DLD1 (cell line): ENCODE results near the gene ZNF148.

ENCODE experiments used
- in situ Hi-C: cut with HindIII; loops from 2 replicates; pipeline ENCODE4 v1.10.0; 2017; ENCODE audit warnings: low sequenced_read_pairs

ZNF148 gene

DNA sequence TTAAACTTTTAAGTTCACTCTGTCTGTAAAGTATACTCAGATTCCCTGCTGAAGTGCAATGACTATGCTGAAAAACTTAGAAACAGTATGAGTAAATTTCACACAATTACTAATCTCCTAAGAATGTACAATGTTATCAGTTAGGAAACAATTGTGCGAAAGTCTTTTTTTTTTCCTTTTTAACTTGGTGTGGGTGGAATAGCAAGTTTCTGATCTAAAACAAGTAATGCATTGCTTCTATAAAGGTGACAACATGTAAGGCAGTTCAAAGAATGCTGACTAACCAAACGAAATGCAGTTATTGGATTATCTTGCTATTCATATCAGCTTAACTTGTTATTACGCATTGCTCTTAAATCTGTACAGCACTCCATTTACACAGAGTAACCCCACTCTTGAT is 143.2 kb downstream of the ZNF148 start:
- in situ Hi-C loops, result no loop called here

GRCh38 chr3:125229707-125230106 is 145.4 kb downstream of the ZNF148 start:
- in situ Hi-C loops, result no loop called here

DNA sequence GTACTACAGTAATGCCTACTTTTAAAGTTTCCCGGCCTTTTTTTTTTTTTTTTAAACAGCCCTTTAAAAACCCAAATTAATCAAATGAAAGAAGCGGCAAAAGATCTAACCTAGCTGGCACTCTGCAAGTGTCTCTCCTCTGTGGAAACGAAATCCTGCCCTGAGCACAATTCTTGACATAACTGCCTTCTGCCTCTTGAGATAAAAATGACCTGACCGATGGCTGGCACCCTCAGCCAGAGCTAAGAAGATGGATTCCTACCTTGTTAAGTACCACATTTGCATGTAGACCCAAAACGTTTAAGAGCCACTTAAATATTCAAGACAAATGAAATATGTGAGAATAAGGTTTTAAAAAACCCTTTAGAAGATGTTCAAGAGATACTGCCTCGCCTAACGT is 146.0 kb downstream of the ZNF148 start:
- in situ Hi-C loops, result no loop called here

- in situ Hi-C loops, result loop anchor here (25.0 kb wide), 1 partner anchor 460 kb away; no protein-coding TSS in a partner anchor
These were observed 153.3 kb downstream of the ZNF148 start for GRCh38 chr3:125221831-125222230.

GRCh38 chr3:125220727-125221429 is 154.2 kb downstream of the ZNF148 start:
- in situ Hi-C loops, result loop anchor here (25.0 kb wide), 1 partner anchor 459 kb away; no protein-coding TSS in a partner anchor

DNA sequence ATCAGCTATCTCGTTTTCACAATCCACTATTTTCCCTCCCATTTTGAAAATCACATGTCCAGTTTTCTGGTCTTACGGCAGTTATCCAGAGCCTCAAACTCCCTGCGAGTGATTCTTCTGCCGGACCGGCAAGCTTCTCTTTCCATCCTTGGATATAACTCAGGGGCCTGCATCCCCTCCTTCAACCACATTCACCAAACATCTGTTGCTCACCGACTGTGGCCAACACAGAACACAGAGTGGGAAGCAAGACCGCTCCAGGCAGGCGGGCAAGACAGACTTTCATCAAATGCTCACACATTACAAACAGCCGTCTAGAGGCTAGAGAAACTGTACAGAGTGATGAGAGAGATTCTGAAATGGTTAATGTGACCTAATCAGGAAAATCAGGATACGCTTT is 154.9 kb downstream of the ZNF148 start:
- in situ Hi-C loops, result loop anchor here (25.0 kb wide), 1 partner anchor 458 kb away; no protein-coding TSS in a partner anchor

DNA sequence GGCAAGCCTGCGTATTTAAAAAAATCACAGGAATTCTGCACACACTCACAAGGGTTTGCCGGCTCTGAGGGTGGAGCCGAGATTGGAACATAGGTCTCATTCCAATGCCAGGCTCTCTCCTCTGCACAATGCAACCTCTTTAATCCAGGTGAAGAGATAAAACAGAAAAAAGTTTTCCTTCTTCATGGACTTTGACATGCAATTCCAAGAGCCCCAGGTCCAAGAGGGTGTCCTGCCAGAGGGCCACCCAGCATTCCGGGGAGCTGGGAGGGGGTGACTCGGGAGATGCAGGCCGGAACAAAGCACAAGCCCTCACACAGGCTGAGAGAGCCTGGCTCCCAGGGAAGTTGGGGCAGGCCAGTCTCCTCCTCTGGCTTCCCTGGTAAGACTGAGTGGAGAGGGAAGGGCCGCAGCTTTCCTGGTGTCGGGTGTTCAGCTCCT is 155.8 kb downstream of the ZNF148 start:
- in situ Hi-C loops, result loop anchor here (25.0 kb wide), 1 partner anchor 457 kb away; no protein-coding TSS in a partner anchor

DNA sequence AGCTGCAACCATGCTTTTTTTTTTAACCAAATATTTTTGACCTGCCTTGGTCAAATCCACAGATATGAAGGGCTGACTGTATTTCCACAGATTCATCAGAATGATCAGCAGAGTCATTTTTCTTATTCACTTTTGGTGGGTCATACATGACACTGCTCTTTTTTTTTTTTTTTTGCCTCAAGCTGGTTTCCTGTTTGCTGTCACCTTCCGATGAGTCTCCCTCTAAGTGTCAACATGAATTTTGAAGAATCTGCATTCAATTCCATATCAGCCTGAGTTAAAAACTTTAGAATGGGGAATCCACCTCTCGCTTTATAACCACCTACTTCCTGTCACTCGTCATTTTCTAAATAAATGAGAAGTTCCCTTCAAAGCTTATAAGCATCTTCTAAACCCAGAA is 160.4 kb downstream of the ZNF148 start:
- in situ Hi-C loops, result loop anchor here (25.0 kb wide), 1 partner anchor 452 kb away; no protein-coding TSS in a partner anchor

DNA sequence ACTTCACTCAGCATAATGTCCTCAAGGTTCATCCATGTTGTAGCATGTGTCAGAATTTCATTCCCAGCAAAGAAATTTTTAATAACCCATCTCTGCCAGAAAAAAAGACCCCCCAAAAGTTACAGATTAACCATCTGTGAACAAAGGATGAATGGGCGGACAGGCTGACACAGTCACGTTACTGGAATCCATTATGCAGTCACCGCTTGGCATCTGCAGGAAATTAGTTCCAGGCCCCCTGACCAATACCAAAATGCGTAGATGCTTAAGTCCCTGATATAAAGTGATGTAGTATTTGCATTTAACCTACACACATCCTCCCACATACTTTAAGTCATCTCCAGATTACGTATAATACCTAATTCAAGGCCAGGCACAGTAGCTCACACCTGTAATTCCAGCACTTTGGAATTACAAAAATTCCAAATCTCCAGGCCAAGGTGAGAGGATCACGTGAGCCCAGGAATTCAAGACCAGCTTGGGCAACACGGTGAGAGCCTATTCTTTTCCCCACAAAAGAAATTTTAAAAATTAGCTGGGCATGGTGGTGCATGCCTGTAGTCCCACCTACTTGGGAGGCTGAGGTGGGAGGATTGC is 161.1 kb downstream of the ZNF148 start:
- in situ Hi-C loops, result loop anchor here (25.0 kb wide), 1 partner anchor 452 kb away; no protein-coding TSS in a partner anchor

DNA sequence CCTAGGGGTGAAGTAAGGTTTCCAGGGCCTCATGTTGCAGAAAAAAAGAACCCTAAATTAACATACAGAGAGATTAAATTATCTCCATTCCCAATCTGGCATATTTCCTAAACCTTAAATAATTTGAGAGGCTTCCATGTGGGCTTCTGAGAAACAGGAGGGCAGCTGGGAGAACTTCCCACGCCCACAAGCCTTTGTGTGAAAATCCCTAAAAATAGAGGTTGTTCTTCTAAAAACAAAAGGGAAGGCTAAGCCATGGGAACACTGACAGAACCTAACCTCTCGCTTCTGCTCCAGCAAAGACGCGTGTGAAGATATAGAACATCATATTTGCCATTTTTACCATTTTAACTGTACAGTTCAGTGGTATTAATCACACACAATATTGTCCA is 161.8 kb downstream of the ZNF148 start:
- in situ Hi-C loops, result loop anchor here (25.0 kb wide), 1 partner anchor 451 kb away; no protein-coding TSS in a partner anchor

DNA sequence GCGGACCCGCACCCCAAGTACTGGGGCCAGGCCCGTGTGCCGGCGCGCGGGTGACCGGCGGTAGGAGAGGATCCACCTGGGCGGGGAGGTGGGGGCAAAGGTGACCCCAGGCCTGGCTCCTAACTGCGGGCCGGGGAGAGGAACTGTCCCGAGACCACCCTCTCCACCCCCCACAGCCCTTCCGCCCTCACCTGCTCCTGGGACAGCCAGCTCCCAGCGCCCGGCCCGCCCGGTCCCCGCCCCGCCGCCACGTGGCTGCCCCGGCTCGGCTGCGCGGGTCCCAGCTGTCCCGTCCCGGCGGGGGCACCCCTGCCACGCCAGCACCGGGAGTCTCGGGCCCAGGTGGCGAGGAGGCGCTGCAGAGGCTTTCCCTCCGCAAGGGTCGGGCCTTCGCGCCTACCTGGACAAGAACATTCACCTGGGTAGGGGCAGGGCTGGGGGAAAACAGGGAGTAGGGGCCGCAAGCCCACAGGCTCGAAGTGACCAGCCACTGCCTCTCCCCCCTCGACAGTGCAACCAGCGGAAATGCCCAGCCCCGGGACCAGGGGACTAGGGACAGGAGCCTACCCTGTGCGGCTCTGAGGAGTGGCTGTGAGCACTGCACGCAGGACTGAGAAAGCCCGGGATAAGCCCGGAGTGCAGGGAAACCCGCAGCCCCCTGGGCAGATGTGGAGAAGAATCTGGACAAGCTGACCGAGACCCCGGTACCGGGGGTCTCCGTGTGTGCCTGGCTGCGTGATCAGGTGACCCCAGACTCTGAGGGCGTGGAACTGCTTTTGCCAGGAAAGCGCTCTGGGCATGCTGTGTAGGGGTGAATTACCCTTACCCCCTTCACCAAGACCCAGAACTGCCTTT is 162.4 kb downstream of the ZNF148 start, which contains the start of gene SLC12A8:
TSS of gene SLC12A8 (minus strand) at position 240 of the 855 bp plus-strand sequence. CDS start 1,399 bp downstream, outside the sequence.
- in situ Hi-C loops, result loop anchor here (25.0 kb wide), 1 partner anchor 450 kb away; no protein-coding TSS in a partner anchor

DNA sequence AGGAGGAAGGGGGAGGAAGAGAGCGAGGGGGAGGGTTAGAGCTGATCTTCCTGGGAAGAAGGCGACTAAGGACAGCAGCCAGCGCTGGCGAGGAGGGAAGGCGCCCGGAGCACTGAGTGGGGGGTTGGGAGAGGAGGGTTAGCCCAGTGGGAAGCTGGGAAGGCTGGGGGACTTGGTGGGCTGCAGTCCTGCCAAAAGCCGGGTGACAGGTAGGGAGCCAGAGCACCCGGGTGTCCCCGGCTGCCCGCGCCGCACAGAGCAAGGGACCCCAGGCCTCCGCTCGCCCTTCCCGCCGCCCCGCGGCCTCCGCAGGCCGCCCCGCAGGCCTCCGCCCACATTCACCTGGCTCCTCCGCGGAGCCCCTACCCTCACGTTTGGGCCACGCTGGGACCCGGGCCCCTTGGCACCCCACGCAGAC is 163.0 kb downstream of the ZNF148 start:
- in situ Hi-C loops, result loop anchor here (25.0 kb wide), 1 partner anchor 450 kb away; no protein-coding TSS in a partner anchor

DNA sequence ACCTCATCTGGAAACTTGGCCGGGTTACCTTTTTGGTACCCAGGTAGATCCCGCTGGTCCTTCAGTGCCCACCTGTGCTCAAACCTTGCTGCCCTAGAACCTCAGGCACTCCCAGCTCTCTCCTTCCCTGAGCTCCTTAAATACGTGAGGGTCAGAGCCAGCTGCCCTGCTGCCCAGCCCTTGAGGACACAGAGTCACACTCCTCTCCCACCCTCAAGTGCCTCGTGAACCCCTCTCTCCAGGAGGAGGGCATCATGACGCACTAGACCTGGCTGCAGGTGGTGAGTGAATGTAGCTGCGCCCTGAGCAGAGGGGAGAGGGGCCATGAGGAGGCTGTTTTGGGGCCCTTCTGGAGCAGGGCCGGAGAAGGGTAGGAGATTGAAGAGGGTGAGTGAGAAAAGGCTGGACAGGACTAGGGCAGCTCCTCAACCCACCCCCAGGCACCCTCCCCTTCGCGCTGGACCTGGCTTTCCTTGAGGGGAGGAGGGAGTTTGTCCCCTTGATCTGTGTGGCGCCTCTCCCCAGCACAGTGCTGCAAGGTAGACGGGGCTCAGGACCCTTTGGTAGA is 163.5 kb downstream of the ZNF148 start:
- in situ Hi-C loops, result loop anchor here (25.0 kb wide), 1 partner anchor 449 kb away; no protein-coding TSS in a partner anchor

GRCh38 chr3:125207949-125208568 is 167.1 kb downstream of the ZNF148 start:
- in situ Hi-C loops, result loop anchor here (25.0 kb wide), 1 partner anchor 446 kb away; no protein-coding TSS in a partner anchor

GRCh38 chr3:125207507-125207906 is 167.6 kb downstream of the ZNF148 start:
- in situ Hi-C loops, result loop anchor here (25.0 kb wide), 1 partner anchor 445 kb away; no protein-coding TSS in a partner anchor

DNA sequence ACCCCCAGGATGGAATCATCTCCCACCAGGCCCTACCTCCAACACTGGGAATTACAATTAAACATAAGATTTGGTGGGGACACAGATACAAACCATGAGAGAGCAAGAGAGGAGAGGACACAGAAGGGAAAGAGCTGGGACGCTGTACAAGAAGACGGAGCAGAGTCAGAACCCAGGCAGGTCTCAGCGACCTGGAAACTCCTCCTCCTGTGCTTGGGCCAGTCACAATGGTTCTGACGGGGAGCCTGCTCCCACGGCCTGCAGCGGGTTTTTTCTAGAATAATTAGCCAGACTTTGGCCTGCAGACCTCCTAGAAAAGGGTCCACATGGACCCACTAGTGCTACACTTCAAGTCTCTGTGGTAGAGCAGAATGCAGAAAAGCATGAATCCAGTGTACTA is 168.2 kb downstream of the ZNF148 start:
- in situ Hi-C loops, result loop anchor here (25.0 kb wide), 1 partner anchor 445 kb away; no protein-coding TSS in a partner anchor

- in situ Hi-C loops, result loop anchor here (25.0 kb wide), 1 partner anchor 441 kb away; no protein-coding TSS in a partner anchor
These were observed 171.4 kb downstream of the ZNF148 start for GRCh38 chr3:125203731-125204130.

- in situ Hi-C loops, result loop anchor here (25.0 kb wide), 1 partner anchor 440 kb away; no protein-coding TSS in a partner anchor
These were observed 172.9 kb downstream of the ZNF148 start for GRCh38 chr3:125202197-125202596.

GRCh38 chr3:125200731-125201139 is 174.4 kb downstream of the ZNF148 start:
- in situ Hi-C loops, result loop anchor here (25.0 kb wide), 1 partner anchor 438 kb away; no protein-coding TSS in a partner anchor
